Muscle of leg (tissue), 11 donors: ENCODE data around the gene PPP4R1. TPM values are rescaled to one million over a fixed set of nuclear protein-coding genes. Genes with fewer than 3 reads are reported as not detected.
A peak's percentile ranks its signal among the peaks of the same experiment; 100 is the strongest.
"Not testable (repeated sequence)": the region's sequence is repeated elsewhere in the genome, so short reads cannot be mapped to it uniquely, and the experiment has no call there.

Experiments
- DNase-seq: peaks from one replicate; pipeline ENCODE4 v3.0.0; 2013
- H3K27ac ChIP-seq: one replicate; pipeline ENCODE4 v1.5.1; 2013; ENCODE audit warnings: mild to moderate bottlenecking, low read length, control low read depth
- H3K27me3 ChIP-seq: one replicate; pipeline ENCODE4 v1.6.1; 2013; ENCODE audit warnings: low read length; ENCODE audit not compliant: control insufficient read depth, insufficient read depth
- H3K36me3 ChIP-seq: one replicate; pipeline ENCODE4 v1.6.1; 2013; ENCODE audit warnings: low read length; ENCODE audit not compliant: control insufficient read depth, insufficient read depth
- H3K4me1 ChIP-seq: one replicate; pipeline ENCODE4 v1.6.1; 2013; ENCODE audit warnings: low read length; ENCODE audit not compliant: control insufficient read depth, insufficient read depth
- H3K4me3 ChIP-seq: one replicate; pipeline ENCODE4 v1.5.1; 2013; ENCODE audit warnings: low read length, control low read depth
- H3K9me3 ChIP-seq: replicated peaks from 2 replicates; pipeline ENCODE4 v1.6.1; 2013; ENCODE audit warnings: low read depth, low read length; ENCODE audit not compliant: control insufficient read depth
- WGBS: methylation state at CpG from one replicate; pipeline ENCODE4 v1.1.5; 2013; ENCODE audit warnings: missing lambda C conversion rate; ENCODE audit not compliant: insufficient coverage; 5-methylcytosine and 5-hydroxymethylcytosine counted together
- polyA plus RNA-seq, 8 donors: library from polyadenylated mRNA; unstranded; fragments of 120-200 nt; gene quantifications; one replicate each; pipeline versions ENCODE4 v1.2.1 to v1.2.3, GENCODE V29; 2013; ENCODE audit warnings: inconsistent platforms in 1 of 8, low replicate concordance in 1 of 8; ENCODE audit not compliant: insufficient read length in 8 of 8, insufficient read depth in 1 of 8
- total RNA-seq: library from RNA; stranded (reverse); fragments of 120-200 nt; gene quantifications from one replicate; pipeline ENCODE4 v1.2.4, GENCODE V29; 2013

The PPP4R1 gene
- total and polyA plus RNA-seq, 9 donors, result 53.1 to 80.7 (median 55.6) TPM

- Histone ChIP-seq H3K27me3 (no peaks in the 10 kb centered on the region), H3K27ac (peak overlapping the region; percentile 90), H3K36me3 (peaks cover 7% of the 10 kb centered on the region), H3K4me3 (peak overlapping the region; percentile 56), H3K4me1 (peaks cover 9% of the 10 kb centered on the region), H3K9me3 (no peaks in the 10 kb centered on the region)
- DNase-seq, result peak; percentile 26
- WGBS, result 32% methylated on average over 6 of the region's 13 CpGs
Measured at GRCh38 chr18:9615280-9615797, 980 bp upstream of the PPP4R1 start.

- Histone ChIP-seq H3K4me1 (peaks cover 9% of the 10 kb centered on the region), H3K9me3 (no peaks in the 10 kb centered on the region), H3K27ac (peak overlapping the region; percentile 97), H3K36me3 (peaks cover 7% of the 10 kb centered on the region), H3K4me3 (peak overlapping the region; percentile 88), H3K27me3 (no peaks in the 10 kb centered on the region)
- peak; percentile 75 for DNase-seq
- 0% methylated on average over 67 of the region's 78 CpGs for WGBS
Measured at GRCh38 chr18:9613550-9614400, 584 bp downstream of the PPP4R1 start.

- Histone ChIP-seq H3K9me3 (no peaks in the 10 kb centered on the region), H3K27ac (peak overlapping the region; percentile 97), H3K4me1 (peaks cover 9% of the 10 kb centered on the region), H3K27me3 (no peaks in the 10 kb centered on the region), H3K36me3 (peaks cover 7% of the 10 kb centered on the region), H3K4me3 (peak overlapping the region; percentile 88)
- 0% methylated on average over 1 of the region's 3 CpGs for WGBS
- DNase-seq, result no peak
Measured at GRCh38 chr18:9612977-9613376, 1.4 kb downstream of the PPP4R1 start.

- no peak overlapping the region for H3K27ac ChIP-seq
- peak; percentile 51 for DNase-seq
- no peaks in the 10 kb centered on the region for H3K9me3 ChIP-seq
- H3K36me3 ChIP-seq, result peaks cover 7% of the 10 kb centered on the region
- no CpG with 5 or more reads among the region's 3 CpGs for WGBS
- H3K27me3 ChIP-seq, result no peaks in the 10 kb centered on the region
- H3K4me3 ChIP-seq, result no peak overlapping the region
- peaks cover 9% of the 10 kb centered on the region for H3K4me1 ChIP-seq
Measured at GRCh38 chr18:9612215-9612830, 2.0 kb downstream of the PPP4R1 start.

GRCh38 chr18:9609190-9609589, 5.2 kb downstream of the PPP4R1 start:
- Histone ChIP-seq H3K27ac (no peak overlapping the region), H3K36me3 (peaks cover 9% of the 10 kb centered on the region), H3K4me1 (peaks cover 4% of the 10 kb centered on the region), H3K4me3 (no peak overlapping the region), H3K27me3 (no peaks in the 10 kb centered on the region), H3K9me3 (no peaks in the 10 kb centered on the region)
- WGBS, result 62% methylated on average over 3 of the region's 7 CpGs
- no peak for DNase-seq

GRCh38 chr18:9608728-9609127, 5.6 kb downstream of the PPP4R1 start:
- H3K9me3 ChIP-seq, result no peaks in the 10 kb centered on the region
- H3K4me1 ChIP-seq, result peaks cover 4% of the 10 kb centered on the region
- H3K27ac ChIP-seq, result no peak overlapping the region
- no peaks in the 10 kb centered on the region for H3K27me3 ChIP-seq
- H3K4me3 ChIP-seq, result no peak overlapping the region
- no peak for DNase-seq
- no CpG with 5 or more reads among the region's 1 CpG for WGBS
- H3K36me3 ChIP-seq, result peaks cover 9% of the 10 kb centered on the region

- Histone ChIP-seq H3K4me1 (peaks cover 4% of the 10 kb centered on the region), H3K4me3 (no peak overlapping the region), H3K27ac (no peak overlapping the region), H3K9me3 (no peaks in the 10 kb centered on the region), H3K36me3 (peaks cover 9% of the 10 kb centered on the region), H3K27me3 (no peaks in the 10 kb centered on the region)
- no peak for DNase-seq
Measured at GRCh38 chr18:9608298-9608697, 6.1 kb downstream of the PPP4R1 start.

- not testable (repeated sequence) for H3K27ac ChIP-seq, H3K4me1 ChIP-seq, DNase-seq, H3K36me3 ChIP-seq, H3K9me3 ChIP-seq, H3K27me3 ChIP-seq, H3K4me3 ChIP-seq
- WGBS, result no CpG with 5 or more reads among the region's 5 CpGs
Measured at GRCh38 chr18:9607111-9607510, 7.2 kb downstream of the PPP4R1 start.

- Histone ChIP-seq H3K4me1 (no peaks in the 10 kb centered on the region), H3K4me3 (no peak overlapping the region), H3K36me3 (peaks cover 5% of the 10 kb centered on the region), H3K9me3 (peaks cover 3% of the 10 kb centered on the region), H3K27me3 (no peaks in the 10 kb centered on the region), H3K27ac (no peak overlapping the region)
- no CpG with 5 or more reads among the region's 3 CpGs for WGBS
- no peak for DNase-seq
Measured at GRCh38 chr18:9606039-9606438, 8.3 kb downstream of the PPP4R1 start.

GRCh38 chr18:9604348-9604747, 10.0 kb downstream of the PPP4R1 start:
- H3K4me3 ChIP-seq, result no peak overlapping the region
- WGBS, result 67% methylated on average over 1 of the region's 2 CpGs
- DNase-seq, result no peak
- no peak overlapping the region for H3K27ac ChIP-seq
- H3K27me3 ChIP-seq, result no peaks in the 10 kb centered on the region
- H3K4me1 ChIP-seq, result no peaks in the 10 kb centered on the region
- H3K9me3 ChIP-seq, result peaks cover 14% of the 10 kb centered on the region
- H3K36me3 ChIP-seq, result peaks cover 5% of the 10 kb centered on the region
